Right atrium auricular region (tissue), 2 donors: Measurements from ENCODE around the gene ZBTB26. TPM values are rescaled to one million over a fixed set of nuclear protein-coding genes. Genes with fewer than 3 reads are reported as not detected.
"Not testable (repeated sequence)": the region's sequence is repeated elsewhere in the genome, so short reads cannot be mapped to it uniquely, and the experiment has no call there.

Source experiments
- DNase-seq: peaks from one replicate; pipeline ENCODE4 v3.0.0-alpha.2; 2019; ENCODE audit warnings: low spot score
- H3K27ac ChIP-seq, 2 donors: fragments of 200-600 bp; sonication (generic); 1 replicate in 1 of 2; 2 replicates in 1 of 2; pipeline ENCODE4 v1.5.1; 2016 to 2019
- H3K27me3 ChIP-seq, 2 donors: fragments of 200-600 bp; sonication (generic); one replicate each; pipeline versions ENCODE4 v1.5.1 to v1.6.0; 2017 to 2019
- H3K36me3 ChIP-seq: fragments of 200-600 bp; sonication (generic); one replicate; pipeline ENCODE4 v1.5.1; 2016
- H3K4me1 ChIP-seq, 2 donors: fragments of 200-600 bp; sonication (generic); one replicate each; pipeline versions ENCODE4 v1.5.1 to v1.6.0; 2017 to 2019
- H3K4me3 ChIP-seq, 2 donors: fragments of 200-600 bp; sonication (generic); 1 replicate in 1 of 2; 2 replicates in 1 of 2; pipeline ENCODE4 v1.5.1; 2017 to 2019; ENCODE audit warnings: mild to moderate bottlenecking in 1 of 2, moderate library complexity in 1 of 2
- H3K9me3 ChIP-seq, 2 donors: fragments of 200-600 bp; sonication (generic); one replicate each; pipeline ENCODE4 v1.5.1; 2019
- total RNA-seq, 2 donors: library from RNA; depleted of rRNA; stranded (reverse); fragments of >200 nt; gene quantifications; one replicate each; pipeline ENCODE4 v1.1.0, GENCODE V29; 2016
- TF ChIP-seq, protein P1 (sequence below), 2 donors: fragments of 200-600 bp; sonication (generic); IDR thresholded peaks; one replicate each; pipeline ENCODE4 v1.5.1; 2019; ENCODE audit warnings: antibody characterized with exemption in 2 of 2

ZBTB26 gene
- total RNA-seq, 2 donors from 2014 or later = 4.1 to 4.2 TPM

DNA sequence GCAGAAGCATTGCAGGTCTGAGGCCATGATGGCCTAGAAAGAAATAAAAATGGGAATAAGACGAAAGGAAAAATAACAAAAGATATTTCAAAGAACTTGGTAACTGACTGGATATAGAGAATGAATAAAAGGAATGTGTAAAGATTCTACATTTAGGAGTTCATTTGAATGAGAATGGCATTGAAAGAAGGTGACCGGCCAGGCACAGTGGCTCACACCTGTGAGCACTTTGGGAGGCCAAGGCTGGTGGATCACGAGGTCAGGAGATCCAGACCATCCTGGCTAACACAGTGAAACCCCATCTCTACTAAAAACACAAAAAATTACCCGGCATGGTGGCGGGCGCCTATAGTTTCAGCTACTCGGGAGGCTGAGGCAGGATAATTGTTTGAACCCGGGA, 8.6 kb downstream of the ZBTB26 start:
- DNase-seq = no peak
- Histone ChIP-seq H3K27ac (no peak overlapping the region), H3K27me3 (no peaks in the 10 kb centered on the region), H3K9me3 (no peaks in the 10 kb centered on the region), H3K4me3 (no peak overlapping the region), H3K36me3 (peaks cover 15% of the 10 kb centered on the region), H3K4me1 (no peaks in the 10 kb centered on the region)
- TF ChIP-seq, protein P1, sequence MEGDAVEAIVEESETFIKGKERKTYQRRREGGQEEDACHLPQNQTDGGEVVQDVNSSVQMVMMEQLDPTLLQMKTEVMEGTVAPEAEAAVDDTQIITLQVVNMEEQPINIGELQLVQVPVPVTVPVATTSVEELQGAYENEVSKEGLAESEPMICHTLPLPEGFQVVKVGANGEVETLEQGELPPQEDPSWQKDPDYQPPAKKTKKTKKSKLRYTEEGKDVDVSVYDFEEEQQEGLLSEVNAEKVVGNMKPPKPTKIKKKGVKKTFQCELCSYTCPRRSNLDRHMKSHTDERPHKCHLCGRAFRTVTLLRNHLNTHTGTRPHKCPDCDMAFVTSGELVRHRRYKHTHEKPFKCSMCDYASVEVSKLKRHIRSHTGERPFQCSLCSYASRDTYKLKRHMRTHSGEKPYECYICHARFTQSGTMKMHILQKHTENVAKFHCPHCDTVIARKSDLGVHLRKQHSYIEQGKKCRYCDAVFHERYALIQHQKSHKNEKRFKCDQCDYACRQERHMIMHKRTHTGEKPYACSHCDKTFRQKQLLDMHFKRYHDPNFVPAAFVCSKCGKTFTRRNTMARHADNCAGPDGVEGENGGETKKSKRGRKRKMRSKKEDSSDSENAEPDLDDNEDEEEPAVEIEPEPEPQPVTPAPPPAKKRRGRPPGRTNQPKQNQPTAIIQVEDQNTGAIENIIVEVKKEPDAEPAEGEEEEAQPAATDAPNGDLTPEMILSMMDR (IDR thresholded peaks at IDR 0.05) = no peak

DNA sequence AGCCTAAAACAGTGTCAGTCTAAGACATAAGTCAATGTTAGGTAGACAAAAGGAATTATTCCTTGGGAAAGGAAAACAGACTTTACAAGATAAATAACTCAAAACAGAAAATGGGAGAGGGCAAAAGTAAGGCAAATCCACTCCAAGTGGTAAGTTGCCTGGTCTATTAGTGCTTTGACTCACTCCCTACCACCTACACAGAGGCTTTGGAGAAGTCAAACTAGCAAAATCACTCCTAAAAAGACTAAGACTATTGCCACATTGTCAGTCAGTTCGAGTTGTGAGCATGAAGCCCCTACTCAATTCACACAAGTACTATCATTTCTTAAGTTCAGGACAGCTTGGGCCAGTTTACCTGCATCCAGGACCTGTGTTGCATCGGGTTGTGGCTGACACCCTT, 13.0 kb downstream of the ZBTB26 start:
- DNase-seq = no peak
- TF ChIP-seq, protein P1 (IDR thresholded peaks at IDR 0.05) = no peak
- peaks cover 0 to 5% of the 10 kb centered on the region in 2 donors for H3K4me1 ChIP-seq
- no peaks in the 10 kb centered on the region for H3K9me3 ChIP-seq
- H3K36me3 ChIP-seq = peaks cover 15% of the 10 kb centered on the region
- H3K27me3 ChIP-seq = no peaks in the 10 kb centered on the region
- H3K27ac ChIP-seq = no peak overlapping the region
- no peak overlapping the region for H3K4me3 ChIP-seq

DNA sequence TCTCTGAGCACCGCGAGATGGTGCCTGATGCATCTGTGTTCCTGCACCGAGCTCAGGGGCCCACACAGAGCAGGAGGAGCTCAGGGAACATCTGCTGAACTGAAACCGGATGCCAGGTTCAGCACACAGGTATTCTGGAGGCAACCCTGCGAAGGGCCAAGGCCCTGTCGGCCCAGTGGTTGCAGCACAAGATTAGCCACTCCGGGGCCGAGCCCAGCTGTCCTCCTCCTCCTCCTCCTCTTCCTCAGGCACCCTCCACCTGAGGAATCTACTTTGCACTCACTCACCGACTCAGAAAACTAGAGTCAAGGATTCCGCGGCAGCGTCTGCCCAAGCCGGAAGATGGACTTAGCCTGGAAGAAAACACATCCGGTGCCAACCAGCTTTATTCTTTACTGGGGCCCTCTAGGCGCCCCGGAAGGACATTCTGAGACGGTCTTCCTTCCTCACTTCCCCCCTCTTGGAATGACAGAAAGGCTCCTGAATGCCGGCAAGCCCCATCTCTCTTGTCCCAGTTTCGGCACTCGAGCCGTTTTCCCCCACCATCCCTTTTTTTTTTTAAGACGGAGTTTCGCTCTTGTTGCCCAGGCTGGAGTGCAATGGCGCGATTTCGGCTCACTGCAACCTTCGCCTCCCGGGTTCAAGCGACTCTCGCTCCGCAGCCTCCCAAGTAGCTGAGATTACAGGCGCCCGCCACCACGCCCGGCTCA, 18.2 kb downstream of the ZBTB26 start, which contains the start of gene ZBTB6:
Gene ZBTB6, minus strand, starts transcription at position 360 of the 710 bp plus-strand sequence. CDS start 1,251 bp downstream, outside the sequence.
- peak within 1 kb of the TSS; percentile 57 to 76 for H3K4me3 ChIP-seq
- DNase-seq = peak; percentile 78
- no peaks in the 10 kb centered on the region for H3K9me3 ChIP-seq
- H3K27ac ChIP-seq = peak within 1 kb of the TSS; percentile 58 to 83
- no peaks in the 10 kb centered on the region for H3K27me3 ChIP-seq
- peaks cover 10% of the 10 kb centered on the region for H3K36me3 ChIP-seq
- peaks cover 0 to 9% of the 10 kb centered on the region in 2 donors for H3K4me1 ChIP-seq
- TF ChIP-seq, protein P1 (IDR thresholded peaks at IDR 0.05) = no peak

DNA sequence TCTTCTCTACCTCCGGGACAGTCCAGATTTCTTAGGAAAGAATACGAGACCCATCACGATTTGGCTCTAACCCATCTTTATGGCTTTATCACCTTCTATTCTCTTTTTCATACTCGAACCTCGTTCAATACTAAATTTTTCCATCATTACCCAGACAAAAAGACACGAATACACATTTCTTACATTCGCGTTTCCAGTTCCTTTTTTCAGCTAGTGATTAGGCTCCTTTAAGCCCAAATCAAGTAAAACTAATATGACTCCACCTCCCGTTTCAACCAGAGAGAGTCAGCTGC, 18.7 kb downstream of the ZBTB26 start:
- Histone ChIP-seq H3K4me1 (peaks cover 0 to 9% of the 10 kb centered on the region in 2 donors), H3K36me3 (peaks cover 10% of the 10 kb centered on the region), H3K9me3 (no peaks in the 10 kb centered on the region), H3K27me3 (no peaks in the 10 kb centered on the region), H3K4me3 (peak overlapping the region; percentile 57 to 76), H3K27ac (peak overlapping the region; percentile 58 to 83)
- no peak for DNase-seq
- TF ChIP-seq, protein P1 (IDR thresholded peaks at IDR 0.05) = no peak

DNA sequence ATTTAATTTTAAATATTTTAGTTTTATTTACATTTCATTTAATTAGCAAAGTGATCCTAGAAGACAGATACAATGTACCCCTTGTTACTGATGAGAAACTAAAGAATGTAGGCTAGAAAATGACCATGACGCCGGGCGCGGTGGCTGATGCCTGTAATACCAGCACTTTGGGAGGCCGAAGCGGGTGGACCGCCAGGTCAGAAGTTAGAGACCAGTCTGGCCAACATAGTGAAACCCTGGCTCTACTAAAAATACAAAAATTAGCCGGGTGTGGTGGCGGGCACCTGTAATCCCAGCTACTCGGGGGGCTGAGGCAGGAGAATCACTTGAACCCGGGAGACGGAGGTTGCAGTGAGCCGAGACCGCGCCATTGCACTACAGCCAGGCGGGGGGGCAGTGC, 25.2 kb downstream of the ZBTB26 start:
- DNase-seq, H3K9me3 ChIP-seq, H3K36me3 ChIP-seq, H3K27me3 ChIP-seq, H3K27ac ChIP-seq, H3K4me3 ChIP-seq: not testable (repeated sequence)
- peaks cover 0 to 29% of the 10 kb centered on the region in 2 donors for H3K4me1 ChIP-seq

DNA sequence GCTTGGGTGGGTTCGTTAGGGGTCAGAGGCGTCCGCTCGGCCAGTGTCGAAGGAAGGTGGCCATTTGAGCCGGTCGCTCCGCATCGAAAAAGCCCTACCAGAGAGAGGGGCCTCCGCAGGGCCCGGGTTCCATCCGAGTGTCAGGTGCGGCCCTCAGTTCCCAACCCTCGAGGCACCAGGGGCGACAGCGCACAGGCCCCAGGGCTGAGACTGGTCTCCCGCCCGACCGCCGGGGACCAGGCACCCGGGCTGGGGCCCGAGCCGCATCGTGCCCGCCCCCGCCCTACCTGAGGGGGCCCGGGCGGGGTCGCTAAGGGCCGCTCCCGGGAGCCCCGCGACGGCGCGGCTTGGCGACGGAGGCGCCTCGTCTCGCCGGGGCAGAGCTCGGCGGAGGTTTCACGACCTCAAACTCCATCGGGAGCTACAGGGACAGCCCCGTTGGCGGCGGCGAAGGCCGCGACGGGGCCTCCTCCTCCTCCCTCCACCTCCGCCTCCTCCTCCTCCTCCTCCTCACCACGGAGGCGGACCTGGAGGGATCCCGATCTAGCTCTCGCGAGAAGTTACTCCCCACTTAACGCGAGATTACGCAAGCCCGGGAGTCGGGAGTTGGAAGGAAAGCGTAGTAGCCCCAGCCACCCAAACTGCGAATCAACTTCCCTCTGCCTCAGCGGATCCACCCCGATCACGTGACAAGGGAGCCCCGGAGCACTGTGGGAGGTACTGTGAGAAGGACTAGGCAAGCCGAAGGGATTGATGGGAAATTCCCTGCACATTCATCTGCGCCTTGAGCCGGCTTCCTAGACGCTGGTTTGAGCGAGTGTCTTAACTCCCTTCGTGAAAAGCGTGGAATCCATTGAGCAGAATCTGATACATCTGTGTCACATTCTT, 26.2 kb downstream of the ZBTB26 start, which contains the start of gene RC3H2:
Gene RC3H2, minus strand, starts transcription at position 537 of the 888 bp plus-strand sequence. CDS start 7,850 bp downstream, outside the sequence.
- H3K4me3 ChIP-seq = peak within 1 kb of the TSS; percentile 78 to 85
- TF ChIP-seq, protein P1 (IDR thresholded peaks at IDR 0.05) = peak; percentile 11 to 12
- peak; percentile 99 for DNase-seq
- no peaks in the 10 kb centered on the region for H3K9me3 ChIP-seq
- peak within 1 kb of the TSS; percentile 94 to 98 for H3K27ac ChIP-seq
- no peaks in the 10 kb centered on the region for H3K36me3 ChIP-seq
- H3K27me3 ChIP-seq = no peaks in the 10 kb centered on the region
- H3K4me1 ChIP-seq = peaks cover 0 to 32% of the 10 kb centered on the region in 2 donors
